HL-60/S4 treated with retinoic acid at 250 ng/mL for 4 days and 3 days (cell line): ENCODE data around the gene IGSF10.

Experiments used
- in situ Hi-C: fragments of 300-500 bp; cut with MboI; formaldehyde crosslinking; loops from 2 replicates; pipeline ENCODE4 v1.7.0; 2022; ENCODE audit warnings: low sequenced_read_pairs

Gene IGSF10

DNA sequence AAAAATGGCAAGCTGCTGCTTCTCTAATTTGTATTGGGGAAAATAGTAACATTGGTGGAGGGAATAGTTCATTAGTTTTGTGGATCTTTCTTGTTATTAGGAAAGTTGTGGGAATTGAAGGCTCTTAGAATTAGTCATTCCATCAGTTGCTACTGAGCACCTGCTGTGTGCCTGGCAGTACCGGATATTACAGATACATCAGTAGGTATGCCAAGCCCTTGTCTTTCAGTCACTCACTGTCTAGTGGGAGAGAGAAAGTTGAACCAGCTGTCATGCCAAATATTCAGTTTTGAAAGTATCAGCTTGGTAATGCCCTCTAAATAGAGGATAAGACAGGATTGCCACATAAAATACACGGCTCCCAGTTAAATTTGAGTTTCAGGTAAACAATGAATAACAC, 32.5 kb downstream of the IGSF10 start:
- in situ Hi-C loops = loop anchor here (25.0 kb wide), 3 partner anchors 409 to 1134 kb away; no protein-coding TSS in a partner anchor

DNA sequence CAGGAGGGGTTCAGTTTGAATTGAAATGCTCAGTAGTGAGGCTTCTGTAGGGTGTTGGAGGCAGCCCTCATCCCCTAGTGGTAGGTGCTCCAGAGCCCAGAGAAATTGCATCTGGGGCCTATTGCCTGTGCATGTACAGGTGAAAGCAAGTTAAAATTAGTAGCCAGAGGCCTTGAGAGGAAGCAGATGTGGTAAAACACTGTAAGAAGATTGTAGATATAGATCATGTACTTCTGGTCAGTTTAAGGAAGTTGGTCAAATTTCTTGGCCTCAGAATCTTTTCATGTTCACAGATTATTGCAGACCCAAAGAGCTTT, 34.6 kb downstream of the IGSF10 start:
- in situ Hi-C loops = loop anchor here (25.0 kb wide), 3 partner anchors 411 to 1136 kb away; no protein-coding TSS in a partner anchor

DNA sequence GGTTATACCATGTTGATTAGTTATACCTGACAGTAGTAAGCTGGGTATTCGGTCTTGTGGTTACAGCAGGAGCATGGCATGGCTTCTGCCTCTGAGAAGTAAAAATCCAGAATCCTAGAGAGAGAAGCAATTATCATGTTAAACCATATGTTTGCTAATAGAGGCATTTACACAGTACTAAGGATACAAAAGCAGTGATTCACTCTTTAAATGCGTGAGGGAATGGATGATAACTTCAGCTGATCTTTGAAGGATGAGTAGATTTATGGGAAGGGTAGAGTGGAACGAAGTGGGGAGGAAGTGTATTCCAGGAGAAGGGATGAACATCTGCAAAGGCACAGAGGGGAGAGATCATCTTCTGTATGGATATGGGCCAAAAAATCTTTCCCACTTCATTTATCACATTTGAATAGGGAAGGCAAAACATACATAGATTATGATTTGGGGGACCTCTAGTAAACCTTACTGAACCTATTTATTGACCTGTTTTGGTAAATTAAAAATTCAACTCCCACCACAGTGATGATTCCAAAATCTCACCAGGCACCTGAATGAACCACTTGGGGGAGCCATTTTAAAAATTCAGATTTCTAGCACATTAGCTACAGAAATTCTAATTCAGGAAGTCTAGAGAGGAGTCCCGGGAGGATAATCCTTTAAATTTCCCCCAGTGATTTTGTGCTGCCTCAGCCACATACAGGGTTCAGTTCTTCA, 35.1 kb downstream of the IGSF10 start:
- in situ Hi-C loops = loop anchor here (25.0 kb wide), 3 partner anchors 412 to 1137 kb away; no protein-coding TSS in a partner anchor

DNA sequence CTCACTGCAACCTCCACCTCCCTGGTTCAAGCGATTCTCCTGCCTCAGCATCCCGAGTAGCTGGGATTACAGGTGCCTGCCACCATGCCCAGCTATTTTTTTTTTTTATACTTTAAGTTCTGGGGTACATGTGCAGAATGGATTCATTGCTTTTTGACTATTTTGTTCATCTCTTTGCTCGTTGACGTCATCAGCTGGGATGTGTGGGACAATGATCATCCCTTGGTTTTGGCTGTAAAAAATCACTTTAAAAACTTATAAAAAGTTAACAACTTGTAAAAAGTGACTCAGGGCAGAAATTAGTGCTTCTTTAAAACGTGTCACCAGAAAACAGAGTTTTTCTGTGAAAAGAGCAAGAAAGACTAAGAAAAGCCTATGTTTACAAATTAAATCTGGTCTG, 37.8 kb downstream of the IGSF10 start:
- in situ Hi-C loops = no loop called here

DNA sequence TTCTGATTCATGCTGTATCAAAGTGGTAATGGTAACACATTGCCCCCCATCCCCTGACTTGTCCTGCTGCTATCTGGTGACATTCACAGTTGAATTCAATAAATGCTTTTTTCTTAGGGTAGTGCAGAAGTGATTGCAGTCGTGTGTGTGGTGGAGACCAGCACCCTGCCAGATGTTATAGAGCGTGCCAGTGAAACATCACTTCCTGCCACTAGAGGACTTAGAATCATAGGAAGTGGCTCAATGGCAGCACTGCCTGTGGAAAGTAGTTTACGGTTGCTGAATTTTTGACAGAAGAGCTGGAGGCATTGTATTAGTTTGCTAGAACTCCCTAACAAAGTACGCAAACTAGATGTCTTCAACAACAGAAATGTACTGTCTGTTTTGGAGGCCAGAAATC, 38.9 kb downstream of the IGSF10 start:
- in situ Hi-C loops = no loop called here

DNA sequence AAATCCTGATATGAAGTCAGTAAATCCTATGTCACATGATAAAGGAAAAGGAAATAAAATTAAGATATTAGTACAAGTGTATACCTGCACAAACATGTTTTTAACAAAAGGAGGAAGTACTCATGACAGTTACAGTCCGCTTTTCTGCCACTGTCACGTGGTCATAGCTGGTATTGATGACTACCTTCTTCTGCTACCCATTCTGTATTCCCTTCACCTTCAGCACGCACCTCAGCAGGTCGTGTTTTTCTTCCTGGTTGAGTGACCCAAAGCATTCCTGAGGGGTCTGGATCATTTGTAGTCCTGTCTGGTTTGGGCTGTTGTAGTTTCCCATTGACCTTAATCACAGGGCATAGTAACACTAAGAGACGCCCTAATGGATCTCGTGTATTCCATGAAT, 41.1 kb downstream of the IGSF10 start:
- in situ Hi-C loops = no loop called here

DNA sequence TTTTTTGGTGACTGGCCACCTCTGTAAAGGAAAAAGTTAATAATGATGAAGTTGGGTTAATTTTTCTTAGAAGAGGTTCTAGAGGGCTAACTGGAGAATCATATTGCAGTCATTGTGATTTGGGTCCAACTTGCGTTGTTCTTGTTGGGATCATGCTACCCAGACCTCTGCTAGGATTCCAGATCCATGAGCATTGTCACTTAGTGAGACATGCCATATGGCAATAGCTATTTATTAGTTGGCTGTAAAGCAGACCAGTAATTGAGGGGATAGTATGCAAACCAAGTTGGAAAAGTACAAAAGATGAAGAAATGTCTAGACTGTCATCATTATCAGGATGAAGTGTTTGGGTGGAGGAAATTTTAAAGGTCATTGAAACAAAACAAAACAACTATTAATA, 45.6 kb downstream of the IGSF10 start:
- in situ Hi-C loops = no loop called here

DNA sequence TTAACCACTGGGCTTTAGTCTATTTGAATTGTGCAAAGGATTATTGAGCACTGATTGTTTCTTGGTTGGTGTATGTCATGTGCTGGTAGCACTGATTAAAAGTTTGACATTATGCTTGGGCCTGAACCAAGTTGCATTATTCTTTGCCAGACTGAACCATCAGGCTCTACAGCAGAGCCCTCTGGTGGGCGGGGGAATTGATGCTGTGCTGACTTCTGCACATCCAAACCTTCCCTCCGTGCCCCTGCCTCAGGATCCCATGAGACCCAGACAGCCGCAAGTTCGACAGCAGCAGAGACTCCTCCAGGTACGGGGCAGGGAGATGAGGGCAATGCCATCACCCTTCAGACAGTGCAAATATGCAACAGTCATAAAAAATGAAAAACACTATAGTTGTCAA, 47.9 kb downstream of the IGSF10 start:
- in situ Hi-C loops = no loop called here
